ENCODE measurements around the gene RNF186.
A peak's percentile ranks its signal among the peaks of the same experiment; 100 is the strongest.

Gene RNF186

GRCh38 chr1:19808351-19808750, 6.7 kb downstream of the RNF186 start:
- Histone ChIP-seq H3K4me3 (no peak overlapping the region), H3K27ac (no peak overlapping the region)
- DNase-seq (ENCODE audit: low spot score) = no peak
- no peak for TF ChIP-seq CTCF (IDR thresholded peaks at IDR 0.05)

GRCh38 chr1:19804831-19805251, 10.2 kb downstream of the RNF186 start:
- no peak overlapping the region for H3K4me3 ChIP-seq
- no peak for DNase-seq (ENCODE audit: low spot score)
- no peak for TF ChIP-seq CTCF (IDR thresholded peaks at IDR 0.05)
- no peak overlapping the region for H3K27ac ChIP-seq

- no peak for TF ChIP-seq CTCF (IDR thresholded peaks at IDR 0.05)
- no peak overlapping the region for H3K4me3 ChIP-seq
- no peak for DNase-seq (ENCODE audit: low spot score)
- no peak overlapping the region for H3K27ac ChIP-seq
These were observed 12.8 kb downstream of the RNF186 start for GRCh38 chr1:19802269-19802668.

GRCh38 chr1:19800076-19800804, 14.8 kb downstream of the RNF186 start:
- DNase-seq (ENCODE audit: low spot score) = no peak

GRCh38 chr1:19799230-19800075, 15.6 kb downstream of the RNF186 start, which contains the start of gene TMCO4:
Gene TMCO4, minus strand, starts transcription at chr1:19799916. Its CDS starts 19,158 bp downstream, at chr1:19780758.
- TF ChIP-seq CTCF (IDR thresholded peaks at IDR 0.05) = no peak
- H3K27ac ChIP-seq = peak within 1 kb of the TSS; percentile 69 to 85
- no peak for DNase-seq (ENCODE audit: low spot score)
- peak within 1 kb of the TSS; percentile 76 for H3K4me3 ChIP-seq

More at GRCh38 chr1:19800076-19800804, 14.8 kb downstream of the RNF186 start:
- TF ChIP-seq CTCF (IDR thresholded peaks at IDR 0.05) = no peak
- H3K27ac ChIP-seq = peak overlapping the region; percentile 69 to 85
- peak overlapping the region; percentile 76 for H3K4me3 ChIP-seq

GRCh38 chr1:19798486-19799229, 16.4 kb downstream of the RNF186 start:
- Histone ChIP-seq H3K27ac (peak overlapping the region; percentile 69 to 85), H3K4me3 (peak overlapping the region; percentile 76)
- TF ChIP-seq CTCF (IDR thresholded peaks at IDR 0.05) = no peak
- DNase-seq (ENCODE audit: low spot score) = no peak
